ENCODE data around the gene GPR146. TPM values are rescaled to one million over a fixed set of nuclear protein-coding genes. Genes with fewer than 3 reads are reported as not detected.

The GPR146 gene
- total RNA-seq, 1 experiment from 2014 or later = 2.9 TPM

GRCh38 chr7:1085266-1085665 is 40.9 kb downstream of the GPR146 start:
- DNase-seq (ENCODE audit: low read depth, low spot score) (no peak), ATAC-seq (no peak)
- intact Hi-C loops (cut with micrococcal nuclease; ENCODE audit: unreplicated experiment) (no loop called here), in situ Hi-C loops (cut with HindIII; ENCODE audit: low pct_unique_long_range_greater_than_20kb, low sequenced_read_pairs) (no loop called here)
- no peaks in the 10 kb centered on the region for H3K9me3 ChIP-seq (ENCODE audit: control insufficient read depth, insufficient read depth, low read depth, low read length)
- no peaks in the 10 kb centered on the region for H3K27me3 ChIP-seq (ENCODE audit: control insufficient read depth, insufficient read depth, low read length)
- POLR2A ChIA-PET = no interaction called here
- no peak for TF ChIP-seq REST (IDR thresholded peaks at IDR 0.05; ENCODE audit: insufficient read depth in 1 of 2, low read depth in 2 of 2, low read length in 1 of 2)
- TF ChIP-seq TCF7L2 (IDR thresholded peaks at IDR 0.05; ENCODE audit: low read depth, low read length) = no peak
- CTCF ChIA-PET = interaction anchor here (1.3 kb wide), 1 partner anchor 91 kb away, joined by 8 read pairs; no protein-coding TSS in a partner anchor
- no peak overlapping the region for H3K27ac ChIP-seq (ENCODE audit: low read length)
- H3K36me3 ChIP-seq (ENCODE audit: control insufficient read depth, insufficient read depth, low read length) = no peaks in the 10 kb centered on the region
- no TSS peak for BruUV-seq (replicated peaks)
- peaks cover 50% of the 10 kb centered on the region for H3K4me1 ChIP-seq (ENCODE audit: control insufficient read depth, insufficient read depth, low read length)
- no peak overlapping the region for H3K4me3 ChIP-seq (ENCODE audit: low read depth in 2 of 2, low read length in 2 of 2)

- Histone ChIP-seq H3K27ac (ENCODE audit: low read length) (no peak overlapping the region; the same call in 1 of the 2 replicates), H3K4me3 (ENCODE audit: low read depth in 2 of 2, low read length in 2 of 2) (no peak overlapping the region), H3K4me1 (ENCODE audit: control insufficient read depth, insufficient read depth, low read length) (peaks cover 50% of the 10 kb centered on the region), H3K27me3 (ENCODE audit: control insufficient read depth, insufficient read depth, low read length) (no peaks in the 10 kb centered on the region), H3K36me3 (ENCODE audit: control insufficient read depth, insufficient read depth, low read length) (no peaks in the 10 kb centered on the region), H3K9me3 (ENCODE audit: control insufficient read depth, insufficient read depth, low read depth, low read length) (no peaks in the 10 kb centered on the region)
- intact Hi-C loops (cut with micrococcal nuclease; ENCODE audit: unreplicated experiment) = no loop called here
- in situ Hi-C loops (cut with HindIII; ENCODE audit: low pct_unique_long_range_greater_than_20kb, low sequenced_read_pairs) = no loop called here
- ATAC-seq (no peak), DNase-seq (ENCODE audit: low read depth, low spot score) (no peak)
- BruUV-seq (replicated peaks) = no TSS peak
- ChIA-PET CTCF (interaction anchor here (0.6 to 1.3 kb wide), 5 partner anchors 13 to 325 kb away, joined by 4 to 8 read pairs (median 6); no protein-coding TSS in a partner anchor), POLR2A (interaction anchor here (0.7 kb wide), 1 partner anchor 81 kb away, joined by 5 read pairs; no protein-coding TSS in a partner anchor)
- TF ChIP-seq SIN3A (IDR thresholded peaks at IDR 0.05; ENCODE audit: borderline replicate concordance, insufficient read depth, low read depth, low read length) = no peak
- no peak for TF ChIP-seq POLR2AphosphoS5 (IDR thresholded peaks at IDR 0.05; ENCODE audit: low read depth, low read length)
- TF ChIP-seq TCF7L2 (IDR thresholded peaks at IDR 0.05; ENCODE audit: low read depth, low read length) = no peak
- no peak for TF ChIP-seq REST (IDR thresholded peaks at IDR 0.05; ENCODE audit: insufficient read depth in 1 of 2, low read depth in 2 of 2, low read length in 1 of 2)
- TF ChIP-seq, protein P1, sequence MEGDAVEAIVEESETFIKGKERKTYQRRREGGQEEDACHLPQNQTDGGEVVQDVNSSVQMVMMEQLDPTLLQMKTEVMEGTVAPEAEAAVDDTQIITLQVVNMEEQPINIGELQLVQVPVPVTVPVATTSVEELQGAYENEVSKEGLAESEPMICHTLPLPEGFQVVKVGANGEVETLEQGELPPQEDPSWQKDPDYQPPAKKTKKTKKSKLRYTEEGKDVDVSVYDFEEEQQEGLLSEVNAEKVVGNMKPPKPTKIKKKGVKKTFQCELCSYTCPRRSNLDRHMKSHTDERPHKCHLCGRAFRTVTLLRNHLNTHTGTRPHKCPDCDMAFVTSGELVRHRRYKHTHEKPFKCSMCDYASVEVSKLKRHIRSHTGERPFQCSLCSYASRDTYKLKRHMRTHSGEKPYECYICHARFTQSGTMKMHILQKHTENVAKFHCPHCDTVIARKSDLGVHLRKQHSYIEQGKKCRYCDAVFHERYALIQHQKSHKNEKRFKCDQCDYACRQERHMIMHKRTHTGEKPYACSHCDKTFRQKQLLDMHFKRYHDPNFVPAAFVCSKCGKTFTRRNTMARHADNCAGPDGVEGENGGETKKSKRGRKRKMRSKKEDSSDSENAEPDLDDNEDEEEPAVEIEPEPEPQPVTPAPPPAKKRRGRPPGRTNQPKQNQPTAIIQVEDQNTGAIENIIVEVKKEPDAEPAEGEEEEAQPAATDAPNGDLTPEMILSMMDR (IDR thresholded peaks at IDR 0.05) = no peak
Observed at GRCh38 chr7:1085910-1086421, 41.6 kb downstream of the GPR146 start.

Data from Panc1 (cell line).